IMR-90 (cell line): ENCODE results near the gene NR1D2. TPM values are rescaled to one million over a fixed set of nuclear protein-coding genes. Genes with fewer than 3 reads are reported as not detected.
A peak's percentile ranks its signal among the peaks of the same experiment; 100 is the strongest.

Source experiments
- ATAC-seq: fragments of 200-7000 bp; cut with Tn5 transposase; 2 replicates; pipeline ENCODE4 v1.9.1; 2020; ENCODE audit warnings: low read depth, mild to moderate bottlenecking, moderate library complexity
- BruUV-seq: library from RNA; stranded (reverse); fragments of 400-500 nt; replicated peaks from 2 replicates; lab custom pipeline; 2021; lab: Mats Ljungman, UMichigan
- CTCF ChIA-PET: fragments of 300-600 bp; formaldehyde crosslinking; extraction: SDS; loops from one replicate; lab custom pipeline; 2021; ENCODE audit warnings: antibody characterized with exemption; lab: Yijun Ruan, JAX
- POLR2A ChIA-PET: fragments of 300-600 bp; sonication (Branson Sonifier 250); formaldehyde crosslinking; loops from one replicate; lab custom pipeline; 2022; ENCODE audit warnings: antibody characterized with exemption; ENCODE audit not compliant: unreplicated experiment; lab: Charles Lee
- DNase-seq: peaks from one replicate; pipeline ENCODE4 v3.0.0; 2013
- H2AFZ ChIP-seq: replicated peaks from 2 replicates; pipeline ENCODE3; 2013; ENCODE audit warnings: low read length, mild to moderate bottlenecking; ENCODE audit not compliant: poor library complexity
- H2AK5ac ChIP-seq: 2 replicates; pipeline ENCODE4 v1.6.1; 2013; ENCODE audit warnings: low read depth, low read length, inconsistent platforms
- H2AK9ac ChIP-seq: replicated peaks from 2 replicates; pipeline ENCODE3; 2013; ENCODE audit warnings: mild to moderate bottlenecking, low read depth, low read length, moderate library complexity; ENCODE audit not compliant: poor library complexity
- H2BK120ac ChIP-seq: 2 replicates; pipeline ENCODE4 v1.6.1; 2013; ENCODE audit warnings: low read depth, low read length, inconsistent platforms
- H2BK15ac ChIP-seq: 3 replicates; pipeline ENCODE4 v1.6.1; 2013; ENCODE audit warnings: low read depth, low read length, inconsistent platforms
- H2BK20ac ChIP-seq: 2 replicates; pipeline ENCODE4 v1.6.1; 2013; ENCODE audit warnings: low read depth, mild to moderate bottlenecking, inconsistent platforms, low read length, moderate library complexity
- H2BK5ac ChIP-seq: 2 replicates; pipeline ENCODE4 v1.6.1; 2013; ENCODE audit warnings: mild to moderate bottlenecking, low read depth, low read length, inconsistent platforms; ENCODE audit not compliant: poor library complexity, severe bottlenecking
- H3K14ac ChIP-seq: replicated peaks from 2 replicates; pipeline ENCODE4 v1.6.1; 2013; ENCODE audit warnings: low read depth, low read length, inconsistent platforms
- H3K18ac ChIP-seq: 2 replicates; pipeline ENCODE4 v1.6.1; 2013; ENCODE audit warnings: low read depth, low read length, control low read depth
- H3K23ac ChIP-seq: 2 replicates; pipeline ENCODE4 v1.6.1; 2013; ENCODE audit warnings: low read depth, low read length, inconsistent platforms
- H3K27ac ChIP-seq: 2 replicates; pipeline ENCODE4 v1.5.1; 2013; ENCODE audit warnings: mild to moderate bottlenecking, control low read depth, low read length; ENCODE audit not compliant: insufficient read depth
- H3K27me3 ChIP-seq: 2 replicates; pipeline ENCODE4 v1.6.1; 2013; ENCODE audit warnings: low read length; ENCODE audit not compliant: control insufficient read depth, insufficient read depth
- H3K36me3 ChIP-seq: 2 replicates; pipeline ENCODE4 v1.6.1; 2013; ENCODE audit warnings: low read length, mixed read lengths; ENCODE audit not compliant: control insufficient read depth, insufficient read depth
- H3K4ac ChIP-seq: 2 replicates; pipeline ENCODE4 v1.6.1; 2013; ENCODE audit warnings: low read depth, low read length, inconsistent platforms
- H3K4me1 ChIP-seq: 2 replicates; pipeline ENCODE4 v1.6.1; 2013; ENCODE audit warnings: low read length, mixed read lengths; ENCODE audit not compliant: control insufficient read depth, insufficient read depth
- H3K4me2 ChIP-seq: 2 replicates; pipeline ENCODE4 v1.6.1; 2013; ENCODE audit warnings: low read depth, mild to moderate bottlenecking, control low read depth, low read length, moderate library complexity
- H3K4me3 ChIP-seq: 2 replicates; pipeline ENCODE4 v1.5.1; 2013; ENCODE audit warnings: low read depth, mild to moderate bottlenecking, control low read depth, low read length, moderate library complexity; ENCODE audit not compliant: insufficient read depth
- H3K56ac ChIP-seq: 2 replicates; pipeline ENCODE4 v1.6.1; 2013; ENCODE audit warnings: low read length, inconsistent platforms; ENCODE audit not compliant: insufficient read depth; ENCODE audit errors: extremely low read depth
- H3K79me1 ChIP-seq, 2 experiments: 2 replicates each; pipeline ENCODE4 v1.6.1; 2013; ENCODE audit warnings: low read length in 2 of 2, inconsistent platforms in 1 of 2, low read depth in 1 of 2
- H3K9ac ChIP-seq: 2 replicates; pipeline ENCODE4 v1.6.1; 2013; ENCODE audit warnings: low read depth, low read length, control low read depth
- H3K9me1 ChIP-seq: 2 replicates; pipeline ENCODE4 v1.6.1; 2013; ENCODE audit warnings: low read length, inconsistent platforms; ENCODE audit not compliant: insufficient read depth
- H3K9me3 ChIP-seq: 2 replicates; pipeline ENCODE4 v1.6.1; 2013; ENCODE audit warnings: low read length; ENCODE audit not compliant: control insufficient read depth, insufficient read depth
- H4K20me1 ChIP-seq: 2 replicates; pipeline ENCODE4 v1.6.1; 2013; ENCODE audit warnings: low read length, inconsistent platforms; ENCODE audit not compliant: insufficient read depth
- H4K5ac ChIP-seq: 2 replicates; pipeline ENCODE4 v1.6.1; 2013; ENCODE audit warnings: mild to moderate bottlenecking, low read depth, low read length, control low read depth
- H4K8ac ChIP-seq, 2 experiments: 2 replicates each; pipeline ENCODE4 v1.6.1; 2013; ENCODE audit warnings: low read depth in 2 of 2, low read length in 2 of 2, control low read depth in 1 of 2, inconsistent platforms in 1 of 2
- H4K91ac ChIP-seq: 2 replicates; pipeline ENCODE4 v1.6.1; 2013; ENCODE audit warnings: low read depth, low read length, inconsistent platforms; ENCODE audit not compliant: insufficient read depth
- CHD1 ChIP-seq: IDR thresholded peaks from 2 replicates; pipeline ENCODE4 v1.6.1; 2012; ENCODE audit warnings: low read depth, low read length, improper control_type of control experiment
- POLR2A ChIP-seq: IDR thresholded peaks from 2 replicates; pipeline ENCODE4 v1.6.1; 2012; ENCODE audit warnings: mild to moderate bottlenecking, low read depth, low read length
- RAD21 ChIP-seq: IDR thresholded peaks from 2 replicates; pipeline ENCODE4 v1.6.1; 2012; ENCODE audit warnings: low read length, improper control_type of control experiment
- RFX5 ChIP-seq: IDR thresholded peaks from 2 replicates; pipeline ENCODE4 v1.8.0; 2012; ENCODE audit warnings: low read depth, mild to moderate bottlenecking, low read length, moderate library complexity
- SMC3 ChIP-seq: fragments of 150-350 bp; IDR thresholded peaks from 2 replicates; pipeline ENCODE4 v1.6.1; 2016; ENCODE audit warnings: low read depth, mild to moderate bottlenecking, antibody characterized with exemption, low read length, moderate library complexity
- WGBS, 2 experiments: methylation state at CpG; one replicate each; pipeline versions ENCODE4 v1.1.5 to v1.1.7; 2013; ENCODE audit warnings: missing lambda C conversion rate in 2 of 2; ENCODE audit not compliant: insufficient read length in 1 of 2; ENCODE audit errors: extremely low coverage in 2 of 2; 5-methylcytosine and 5-hydroxymethylcytosine counted together
- dilution Hi-C: fragments of 300-500 bp; cut with HindIII; formaldehyde crosslinking; loops from one replicate; pipeline ENCODE4 v1.14.3; 2018; ENCODE audit warnings: low sequenced_read_pairs; ENCODE audit not compliant: unreplicated experiment
- in situ Hi-C: fragments of 300-500 bp; cut with MboI; formaldehyde crosslinking; loops from 3 replicates; pipeline ENCODE4 v1.14.3; 2019; ENCODE audit warnings: low sequenced_read_pairs, inconsistent platforms, mixed read lengths
- intact Hi-C: fragments of 100-400 bp; cut with micrococcal nuclease; formaldehyde crosslinking; loops from 2 replicates; pipeline ENCODE4 v1.10.0; 2022
- polyA plus RNA-seq, 3 experiments: library from polyadenylated mRNA; depleted of rRNA; stranded (reverse); fragments of >200 nt; gene quantifications; 2 replicates each; pipeline ENCODE4 v1.2.3, GENCODE V29; 2012; ENCODE audit warnings: low replicate concordance in 1 of 3
- total RNA-seq: library from RNA; depleted of rRNA; stranded (reverse); fragments of >200 nt; gene quantifications from 2 replicates; pipeline ENCODE4 v1.2.3, GENCODE V29; 2012
- TF ChIP-seq, protein P1 (sequence below): conservative IDR thresholded peaks from 2 replicates; pipeline ENCODE4 v1.5.1; 2012; ENCODE audit warnings: mild to moderate bottlenecking, low read depth, low read length, improper control_type of control experiment

The NR1D2 gene
- total and polyA plus RNA-seq, 2 of the 4 experiments (the other 2 are of a cell fraction), result 8.1 to 41.0 TPM

DNA sequence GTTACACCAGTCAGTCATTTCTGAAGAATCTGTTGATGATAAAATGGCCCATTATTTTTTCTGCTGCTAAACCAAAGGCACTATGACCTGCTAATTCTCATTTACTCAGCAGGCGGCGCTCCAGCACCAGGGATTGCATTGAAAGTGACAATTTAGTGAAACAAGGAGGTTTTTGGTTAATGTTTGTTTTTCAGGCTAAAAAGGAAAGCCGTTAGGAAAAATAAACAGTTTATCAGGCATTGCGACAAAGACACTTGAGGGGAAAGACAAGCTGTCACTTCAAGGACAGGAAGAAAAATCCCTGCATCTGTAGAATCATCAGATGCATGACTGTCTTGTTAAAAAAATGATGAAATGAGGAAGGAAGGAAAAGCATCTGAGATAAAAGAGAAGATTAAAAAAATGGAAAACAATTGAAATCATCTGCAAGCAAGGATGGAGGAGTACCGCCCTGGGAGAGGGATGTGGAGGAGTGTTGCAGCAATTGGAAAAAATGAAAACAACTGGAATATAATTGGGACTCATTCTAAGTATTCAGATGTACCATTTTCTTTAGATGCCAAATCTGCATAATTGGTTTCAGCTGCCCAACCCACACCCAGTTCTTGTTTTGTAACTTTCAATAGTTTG is 54.0 kb downstream of the NR1D2 start:
- in situ Hi-C loops, result loop anchor here (10.0 kb wide), 1 partner anchor 236 kb away; no protein-coding TSS in a partner anchor
- no peaks in the 10 kb centered on the region; the same call in none of the 2 replicates for H3K27me3 ChIP-seq
- H2BK120ac ChIP-seq, result no peak overlapping the region
- H2BK20ac ChIP-seq, result no peak overlapping the region
- DNase-seq (peak; percentile 42), ATAC-seq (peak; percentile 57; the same call in 1 of the 2 replicates)
- H2AFZ ChIP-seq, result no peak overlapping the region
- H4K5ac ChIP-seq, result no peak overlapping the region
- no peaks in the 10 kb centered on the region for H3K36me3 ChIP-seq
- no peak overlapping the region for H3K23ac ChIP-seq
- no peak overlapping the region for H4K91ac ChIP-seq
- H3K9me3 ChIP-seq, result no peaks in the 10 kb centered on the region
- intact Hi-C loops, result loop anchor here (1.0 kb wide), 5 partner anchors 187 to 1593 kb away; no protein-coding TSS in a partner anchor
- dilution Hi-C loops, result no loop called here
- no peak overlapping the region for H2AK9ac ChIP-seq
- H2BK15ac ChIP-seq, result no peak overlapping the region
- no peak overlapping the region for H3K56ac ChIP-seq
- no CpG with 5 or more reads among the region's 5 CpGs for WGBS, 2 experiments
- H2BK5ac ChIP-seq, result no peak overlapping the region
- BruUV-seq, result no TSS peak
- CTCF ChIA-PET, result interaction anchor here (0.8 to 1.2 kb wide), 2 partner anchors 623 to 685 kb away, joined by 4 to 5 read pairs; no protein-coding TSS in a partner anchor
- H3K9ac ChIP-seq, result no peak overlapping the region
- no peaks in the 10 kb centered on the region for H4K20me1 ChIP-seq
- no peak overlapping the region for H2AK5ac ChIP-seq
- POLR2A ChIA-PET, result no interaction called here
- H3K14ac ChIP-seq, result no peak overlapping the region
- no peaks in the 10 kb centered on the region for H3K9me1 ChIP-seq
- no peak overlapping the region for H3K4ac ChIP-seq
- peaks cover 7% of the 10 kb centered on the region; the same call in 1 of the 2 replicates for H3K4me1 ChIP-seq
- H3K18ac ChIP-seq, result no peak overlapping the region
- H3K4me2 ChIP-seq, result no peak overlapping the region
- H3K27ac ChIP-seq, result no peak overlapping the region
- H4K8ac ChIP-seq, result no peak overlapping the region
- TF ChIP-seq POLR2A, result peak; percentile 50
- no peak for TF ChIP-seq CHD1
- no peak for TF ChIP-seq RFX5
- TF ChIP-seq, protein P1, sequence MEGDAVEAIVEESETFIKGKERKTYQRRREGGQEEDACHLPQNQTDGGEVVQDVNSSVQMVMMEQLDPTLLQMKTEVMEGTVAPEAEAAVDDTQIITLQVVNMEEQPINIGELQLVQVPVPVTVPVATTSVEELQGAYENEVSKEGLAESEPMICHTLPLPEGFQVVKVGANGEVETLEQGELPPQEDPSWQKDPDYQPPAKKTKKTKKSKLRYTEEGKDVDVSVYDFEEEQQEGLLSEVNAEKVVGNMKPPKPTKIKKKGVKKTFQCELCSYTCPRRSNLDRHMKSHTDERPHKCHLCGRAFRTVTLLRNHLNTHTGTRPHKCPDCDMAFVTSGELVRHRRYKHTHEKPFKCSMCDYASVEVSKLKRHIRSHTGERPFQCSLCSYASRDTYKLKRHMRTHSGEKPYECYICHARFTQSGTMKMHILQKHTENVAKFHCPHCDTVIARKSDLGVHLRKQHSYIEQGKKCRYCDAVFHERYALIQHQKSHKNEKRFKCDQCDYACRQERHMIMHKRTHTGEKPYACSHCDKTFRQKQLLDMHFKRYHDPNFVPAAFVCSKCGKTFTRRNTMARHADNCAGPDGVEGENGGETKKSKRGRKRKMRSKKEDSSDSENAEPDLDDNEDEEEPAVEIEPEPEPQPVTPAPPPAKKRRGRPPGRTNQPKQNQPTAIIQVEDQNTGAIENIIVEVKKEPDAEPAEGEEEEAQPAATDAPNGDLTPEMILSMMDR, result peak; percentile 98
- peak; percentile 100 for TF ChIP-seq RAD21
- peak; percentile 95 for TF ChIP-seq SMC3
- H3K4me3 ChIP-seq, result no peak overlapping the region
- H3K79me1 ChIP-seq, result no peaks in the 10 kb centered on the region
